Prostate gland (tissue), 2 donors: ENCODE measurements around the gene SCGB3A2. TPM values are rescaled to one million over a fixed set of nuclear protein-coding genes. Genes with fewer than 3 reads are reported as not detected.

Source experiments
- DNase-seq: peaks from one replicate; pipeline ENCODE4 v3.0.0-alpha.2; 2019; ENCODE audit warnings: low spot score
- H3K27ac ChIP-seq, 2 donors: fragments of 200-600 bp; sonication (generic); 2 replicates each; pipeline ENCODE4 v1.5.1; 2017 to 2019
- H3K27me3 ChIP-seq: fragments of 200-600 bp; sonication (generic); replicated peaks from 2 replicates; pipeline ENCODE4 v1.5.1; 2019; ENCODE audit not compliant: insufficient read depth
- H3K36me3 ChIP-seq, 2 donors: fragments of 200-600 bp; sonication (generic); 1 replicate in 1 of 2; 2 replicates in 1 of 2; pipeline versions ENCODE4 v1.5.1 to v1.8.1; 2017 to 2019
- H3K4me1 ChIP-seq: fragments of 200-600 bp; sonication (generic); replicated peaks from 2 replicates; pipeline ENCODE4 v1.5.1; 2019
- H3K4me3 ChIP-seq, 2 donors: fragments of 200-600 bp; sonication (generic); 2 replicates each; pipeline ENCODE4 v1.5.1; 2017 to 2019
- H3K9me3 ChIP-seq: fragments of 200-600 bp; sonication (generic); 2 replicates; pipeline ENCODE4 v1.5.1; 2017
- POLR2A ChIP-seq: fragments of 450-650 bp; IDR thresholded peaks from one replicate; pipeline ENCODE4 v1.6.1; 2016; ENCODE audit warnings: antibody characterized with exemption, mild to moderate bottlenecking
- POLR2AphosphoS5 ChIP-seq: sonication (generic); formaldehyde crosslinking; IDR thresholded peaks from one replicate; pipeline ENCODE4 v1.6.1; 2017; ENCODE audit warnings: antibody characterized with exemption
- WGBS: methylation state at CpG from one replicate; pipeline ENCODE4 v1.1.5; 2018; 5-methylcytosine and 5-hydroxymethylcytosine counted together
- intact Hi-C: fragments of 100-400 bp; cut with DNase I; formaldehyde crosslinking; loops from one replicate; pipeline ENCODE4 v1.14.2; 2022
- total RNA-seq, 2 donors: library from RNA; depleted of rRNA; stranded (reverse); fragments of >200 nt; gene quantifications; one replicate each; pipeline ENCODE4 v1.1.0, GENCODE V29; 2016
- TF ChIP-seq, protein P1 (sequence below), 4 experiments: fragments of 200-600 bp in 2 of 4; fragments of 450-650 bp in 2 of 4; sonication (generic) in 2 of 4; IDR thresholded peaks; 1 replicate in 3 of 4; 2 replicates in 1 of 4; pipeline ENCODE4 v1.5.1; 2016 to 2019; ENCODE audit warnings: antibody characterized with exemption in 4 of 4, mild to moderate bottlenecking in 2 of 4, moderate library complexity in 2 of 4

The SCGB3A2 gene
- total RNA-seq, 2 donors from 2014 or later, result not detected

DNA sequence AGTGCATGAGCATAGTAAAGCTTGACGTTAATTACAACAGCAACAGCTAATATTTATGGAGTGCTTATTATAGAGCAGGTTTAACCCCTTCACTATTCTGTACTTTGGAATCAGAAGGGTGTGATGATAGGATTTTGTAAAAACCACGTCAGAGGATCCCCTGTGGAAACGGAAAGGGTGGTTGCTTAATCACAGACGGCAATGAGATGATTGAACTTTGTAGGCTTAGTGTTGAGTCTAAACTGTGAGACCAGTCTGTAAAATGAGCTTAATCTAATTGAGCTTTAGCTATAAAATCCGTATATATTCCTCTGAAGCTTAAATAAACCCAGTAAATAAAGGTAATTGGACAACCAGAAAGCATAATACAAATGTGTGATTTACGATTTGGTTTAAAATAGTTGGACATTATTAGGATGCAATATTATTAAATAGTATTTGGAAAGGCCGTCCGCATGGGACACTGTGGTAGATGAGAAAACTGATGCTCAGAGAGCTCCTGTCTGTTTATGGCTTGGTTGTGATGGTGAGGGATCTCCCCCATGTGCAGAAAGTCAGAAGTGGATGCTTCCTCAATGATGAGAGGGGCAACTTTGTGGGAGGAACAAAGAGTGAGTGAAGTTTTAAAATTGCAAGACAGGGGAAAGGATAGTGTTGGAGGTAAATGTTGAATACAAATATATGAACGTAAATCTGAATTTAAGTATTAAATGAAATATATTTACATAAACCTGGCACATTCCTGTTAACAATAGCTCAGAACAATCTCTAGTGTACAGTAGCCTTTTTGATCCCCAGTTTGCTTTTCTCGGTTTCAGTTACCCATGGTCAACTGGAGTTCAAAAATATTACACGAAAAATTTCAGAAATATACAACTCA lies 23.4 kb upstream of the SCGB3A2 start:
- intact Hi-C loops, result no loop called here
- Histone ChIP-seq H3K4me3 (no peak overlapping the region), H3K27me3 (no peaks in the 10 kb centered on the region), H3K4me1 (no peaks in the 10 kb centered on the region), H3K9me3 (no peaks in the 10 kb centered on the region), H3K27ac (no peak overlapping the region), H3K36me3 (no peaks in the 10 kb centered on the region)
- no peak for DNase-seq
- TF ChIP-seq POLR2AphosphoS5, result no peak
- TF ChIP-seq POLR2A, result no peak
- TF ChIP-seq, protein P1, sequence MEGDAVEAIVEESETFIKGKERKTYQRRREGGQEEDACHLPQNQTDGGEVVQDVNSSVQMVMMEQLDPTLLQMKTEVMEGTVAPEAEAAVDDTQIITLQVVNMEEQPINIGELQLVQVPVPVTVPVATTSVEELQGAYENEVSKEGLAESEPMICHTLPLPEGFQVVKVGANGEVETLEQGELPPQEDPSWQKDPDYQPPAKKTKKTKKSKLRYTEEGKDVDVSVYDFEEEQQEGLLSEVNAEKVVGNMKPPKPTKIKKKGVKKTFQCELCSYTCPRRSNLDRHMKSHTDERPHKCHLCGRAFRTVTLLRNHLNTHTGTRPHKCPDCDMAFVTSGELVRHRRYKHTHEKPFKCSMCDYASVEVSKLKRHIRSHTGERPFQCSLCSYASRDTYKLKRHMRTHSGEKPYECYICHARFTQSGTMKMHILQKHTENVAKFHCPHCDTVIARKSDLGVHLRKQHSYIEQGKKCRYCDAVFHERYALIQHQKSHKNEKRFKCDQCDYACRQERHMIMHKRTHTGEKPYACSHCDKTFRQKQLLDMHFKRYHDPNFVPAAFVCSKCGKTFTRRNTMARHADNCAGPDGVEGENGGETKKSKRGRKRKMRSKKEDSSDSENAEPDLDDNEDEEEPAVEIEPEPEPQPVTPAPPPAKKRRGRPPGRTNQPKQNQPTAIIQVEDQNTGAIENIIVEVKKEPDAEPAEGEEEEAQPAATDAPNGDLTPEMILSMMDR (IDR thresholded peaks at IDR 0.05), result no peak
- WGBS, result 75% methylated on average over 11 of the region's 11 CpGs

DNA sequence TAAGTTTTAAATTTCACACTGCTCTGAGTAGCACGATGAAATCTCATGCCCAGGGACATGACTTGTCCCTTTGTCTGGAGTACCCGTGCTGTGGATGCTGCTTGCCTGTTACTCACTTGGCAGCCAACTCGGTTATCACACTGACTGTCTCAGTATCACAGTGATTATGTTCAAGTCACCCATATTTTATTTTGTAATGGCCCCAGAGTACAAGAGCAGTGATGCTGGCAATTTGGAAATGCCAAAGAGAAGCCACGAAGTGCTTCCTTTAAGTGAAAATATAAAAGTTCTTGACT lies 22.8 kb upstream of the SCGB3A2 start:
- Histone ChIP-seq H3K4me1 (no peaks in the 10 kb centered on the region), H3K27ac (no peak overlapping the region), H3K4me3 (no peak overlapping the region), H3K9me3 (no peaks in the 10 kb centered on the region), H3K27me3 (no peaks in the 10 kb centered on the region), H3K36me3 (no peaks in the 10 kb centered on the region)
- no peak for DNase-seq
- intact Hi-C loops, result no loop called here
- TF ChIP-seq, protein P1 (IDR thresholded peaks at IDR 0.05), result no peak
- TF ChIP-seq POLR2A (no peak), POLR2AphosphoS5 (no peak)
- WGBS, result 51% methylated on average over 4 of the region's 4 CpGs

DNA sequence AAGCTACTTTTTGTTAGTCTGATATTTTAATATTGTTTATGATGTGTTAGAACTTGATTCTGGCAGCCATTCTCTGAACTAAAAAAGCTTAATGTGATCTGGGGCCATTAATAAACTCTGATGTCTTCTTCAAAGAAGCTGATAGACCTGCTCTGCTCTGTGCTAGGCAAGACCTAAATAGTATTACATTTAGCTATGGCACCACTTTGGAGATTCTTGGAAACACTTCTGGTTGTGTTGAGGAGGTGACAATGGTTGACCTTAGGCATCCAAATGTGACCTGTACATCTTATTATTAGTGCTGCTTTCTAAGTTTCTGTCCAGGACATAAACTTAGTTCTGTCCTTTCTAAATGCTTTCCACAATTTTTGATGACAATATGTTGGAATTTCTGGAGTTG lies 21.7 kb upstream of the SCGB3A2 start:
- no peaks in the 10 kb centered on the region for H3K36me3 ChIP-seq
- no peak overlapping the region for H3K27ac ChIP-seq
- H3K4me3 ChIP-seq, result no peak overlapping the region
- H3K27me3 ChIP-seq, result no peaks in the 10 kb centered on the region
- no peak for DNase-seq
- intact Hi-C loops, result no loop called here
- no peaks in the 10 kb centered on the region for H3K4me1 ChIP-seq
- no peaks in the 10 kb centered on the region for H3K9me3 ChIP-seq
- TF ChIP-seq POLR2A (no peak), POLR2AphosphoS5 (no peak)
- TF ChIP-seq, protein P1 (IDR thresholded peaks at IDR 0.05), result no peak

DNA sequence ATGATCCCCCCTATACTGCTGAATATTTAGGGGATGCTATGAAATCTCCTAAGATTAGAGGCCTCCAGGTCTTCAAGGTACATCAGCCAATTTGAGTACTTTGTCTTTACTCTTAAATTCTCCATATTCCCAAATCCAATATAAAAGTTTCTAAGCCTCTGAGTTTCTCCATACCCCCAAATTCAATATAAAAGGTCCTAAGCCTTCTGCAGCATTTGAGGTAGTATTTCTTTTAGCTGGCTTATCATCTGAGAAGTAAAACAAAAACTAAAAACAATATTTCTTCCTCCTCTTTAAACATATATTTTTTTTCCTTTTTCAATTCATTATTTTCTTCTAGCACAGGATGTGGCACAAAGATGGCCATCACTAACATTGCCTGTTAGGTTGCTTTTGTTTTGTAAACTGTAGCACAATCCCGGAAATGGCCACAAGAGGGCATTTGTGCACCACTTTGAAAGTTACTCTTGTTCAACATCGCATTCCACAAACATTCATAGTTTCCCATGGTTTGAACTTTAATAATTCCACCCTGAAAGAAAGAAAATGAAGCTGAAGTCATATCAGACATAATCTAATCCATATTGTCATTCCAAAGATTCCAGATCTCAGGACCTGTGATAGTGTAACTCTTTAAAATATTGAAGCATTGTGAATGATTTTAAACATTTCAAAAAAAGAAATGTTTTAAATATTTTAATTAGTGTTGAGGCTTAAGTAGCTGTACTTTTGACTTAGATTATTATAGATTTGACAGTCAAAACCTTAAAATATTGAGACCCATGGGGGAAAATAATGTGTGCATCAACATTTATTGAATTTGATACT lies 21.0 kb upstream of the SCGB3A2 start:
- H3K4me1 ChIP-seq, result no peaks in the 10 kb centered on the region
- intact Hi-C loops, result no loop called here
- no peak overlapping the region for H3K4me3 ChIP-seq
- no peaks in the 10 kb centered on the region for H3K36me3 ChIP-seq
- no peak overlapping the region for H3K27ac ChIP-seq
- TF ChIP-seq POLR2AphosphoS5 (no peak), POLR2A (no peak)
- TF ChIP-seq, protein P1 (IDR thresholded peaks at IDR 0.05), result peak; percentile 50 to 75 (median 70)
- DNase-seq, result peak; percentile 65
- WGBS, result 1% methylated on average over 2 of the region's 2 CpGs
- H3K27me3 ChIP-seq, result no peaks in the 10 kb centered on the region
- no peaks in the 10 kb centered on the region for H3K9me3 ChIP-seq
